A673 (cell line): Measurements from ENCODE around the gene ANAPC2. TPM values are rescaled to one million over a fixed set of nuclear protein-coding genes. Genes with fewer than 3 reads are reported as not detected.

Experiments
- BruUV-seq: library from RNA; stranded (reverse); fragments of 400-500 nt; replicated peaks from 2 replicates; lab custom pipeline; 2021; lab: Mats Ljungman, UMichigan
- CTCF ChIA-PET: fragments of 300-600 bp; sonication (Branson Sonifier 250); formaldehyde crosslinking; loops from one replicate; lab custom pipeline; 2022; ENCODE audit warnings: antibody characterized with exemption; lab: Charles Lee
- POLR2A ChIA-PET: fragments of 300-600 bp; sonication (Branson Sonifier 250); formaldehyde crosslinking; loops from one replicate; lab custom pipeline; 2022; ENCODE audit warnings: antibody characterized with exemption; ENCODE audit not compliant: low non-redundant PET; lab: Charles Lee
- DNase-seq: peaks from one replicate; pipeline ENCODE4 v3.0.0-alpha.2; 2015; ENCODE audit warnings: low spot score
- H3K27ac ChIP-seq: fragments of 200-600 bp; sonication (generic); 2 replicates; pipeline ENCODE4 v1.5.1; 2016; ENCODE audit warnings: mixed run types, low read depth, mild to moderate bottlenecking, mixed read lengths, antibody characterized with exemption, low read length; ENCODE audit not compliant: poor library complexity, severe bottlenecking
- H3K27me3 ChIP-seq: fragments of 200-600 bp; sonication (generic); replicated peaks from 2 replicates; pipeline ENCODE4 v1.6.1; 2017; ENCODE audit warnings: mixed run types, low read depth, mild to moderate bottlenecking, mixed read lengths, antibody characterized with exemption, low read length; ENCODE audit not compliant: insufficient read depth, poor library complexity
- H3K36me3 ChIP-seq: fragments of 200-600 bp; sonication (generic); 2 replicates; pipeline ENCODE4 v1.6.1; 2016; ENCODE audit warnings: mixed run types, mild to moderate bottlenecking, mixed read lengths, antibody characterized with exemption, low read length; ENCODE audit not compliant: insufficient read depth, poor library complexity, severe bottlenecking
- H3K4me1 ChIP-seq: fragments of 200-600 bp; sonication (generic); 2 replicates; pipeline ENCODE4 v1.6.1; 2017; ENCODE audit warnings: mixed run types, mild to moderate bottlenecking, mixed read lengths, antibody characterized with exemption, low read length; ENCODE audit not compliant: insufficient read depth, poor library complexity, severe bottlenecking
- H3K4me3 ChIP-seq: fragments of 200-600 bp; sonication (generic); 2 replicates; pipeline ENCODE4 v1.5.1; 2016; ENCODE audit warnings: low read depth, mixed run types, mild to moderate bottlenecking, mixed read lengths, low read length; ENCODE audit not compliant: poor library complexity, severe bottlenecking
- H3K9me3 ChIP-seq: fragments of 200-600 bp; sonication (generic); 2 replicates; pipeline ENCODE4 v1.6.1; 2016; ENCODE audit warnings: mixed run types, low read depth, mild to moderate bottlenecking, mixed read lengths, antibody characterized with exemption, low read length; ENCODE audit not compliant: poor library complexity, severe bottlenecking
- CTCF ChIP-seq: fragments of 300-800, 200-600 bp; sonication (generic); conservative IDR thresholded peaks from 2 replicates; pipeline ENCODE4 v1.5.1; 2017; ENCODE audit warnings: low read depth, mild to moderate bottlenecking, antibody characterized with exemption, low read length, moderate library complexity, mixed read lengths
- EZH2 ChIP-seq: fragments of 200-600 bp; sonication (generic); IDR thresholded peaks from 2 replicates; pipeline ENCODE4 v1.6.1; 2017; ENCODE audit warnings: borderline replicate concordance, low read depth, mild to moderate bottlenecking, mixed read lengths, antibody characterized with exemption, low read length; ENCODE audit not compliant: poor library complexity, severe bottlenecking
- intact Hi-C: fragments of 100-400 bp; cut with micrococcal nuclease; formaldehyde crosslinking; loops from one replicate; pipeline ENCODE4 v1.10.0; 2022; ENCODE audit not compliant: unreplicated experiment
- total RNA-seq: library from RNA; stranded (reverse); gene quantifications from 2 replicates; pipeline ENCODE4 v1.2.3, GENCODE V29; 2021

Gene ANAPC2
- total RNA-seq, 1 experiment from 2014 or later = 49.6 TPM

- TF ChIP-seq CTCF (no peak), EZH2 (no peak)
- no TSS peak for BruUV-seq
- H3K4me1 ChIP-seq = peaks cover 9% of the 10 kb centered on the region
- no peaks in the 10 kb centered on the region for H3K9me3 ChIP-seq
- ChIA-PET POLR2A (no interaction called here), CTCF (interaction anchor here (0.5 kb wide), 1 partner anchor 106 kb away, joined by 3 read pairs; no protein-coding TSS in a partner anchor)
- no peaks in the 10 kb centered on the region for H3K36me3 ChIP-seq
- no peak overlapping the region for H3K27ac ChIP-seq
- intact Hi-C loops = no loop called here
- H3K4me3 ChIP-seq = no peak overlapping the region
- H3K27me3 ChIP-seq = no peaks in the 10 kb centered on the region
- DNase-seq = no peak
Observed at GRCh38 chr9:137225699-137226331, 37.5 kb upstream of the ANAPC2 start.

- POLR2A ChIA-PET = no interaction called here
- Histone ChIP-seq H3K27me3 (no peaks in the 10 kb centered on the region), H3K9me3 (no peaks in the 10 kb centered on the region), H3K27ac (peak within 1 kb of the TSS; percentile 87), H3K4me1 (peaks cover 9% of the 10 kb centered on the region), H3K4me3 (peak within 1 kb of the TSS; percentile 72), H3K36me3 (no peaks in the 10 kb centered on the region)
- intact Hi-C loops = loop anchor here (5.0 kb wide), 1 partner anchor 433 kb away; the partner anchor contains the start of gene TMEM141
- CTCF ChIA-PET = interaction anchor here (0.5 to 1.0 kb wide), 3 partner anchors 49 to 207 kb away, joined by 3 to 7 read pairs (median 3); no protein-coding TSS in a partner anchor
- DNase-seq = no peak
- BruUV-seq = no TSS peak
- no peak for TF ChIP-seq CTCF
- no peak for TF ChIP-seq EZH2
Observed at GRCh38 chr9:137224830-137225694, 36.7 kb upstream of the ANAPC2 start, which contains the start of gene CYSRT1. TSS of gene CYSRT1 (plus strand) at chr9:137225174. CDS start at chr9:137225622, 448 bp downstream.
